Activated T-cell treated with anti-CD3 and anti-CD28 coated beads for 4 hours (primary cell): ENCODE data around the gene MAPT.
"Not testable (repeated sequence)": the region's sequence is repeated elsewhere in the genome, so short reads cannot be mapped to it uniquely, and the experiment has no call there.

Experiments
- DNase-seq: peaks from one replicate; pipeline ENCODE4 v3.0.0-alpha.2; 2020

MAPT gene

DNA sequence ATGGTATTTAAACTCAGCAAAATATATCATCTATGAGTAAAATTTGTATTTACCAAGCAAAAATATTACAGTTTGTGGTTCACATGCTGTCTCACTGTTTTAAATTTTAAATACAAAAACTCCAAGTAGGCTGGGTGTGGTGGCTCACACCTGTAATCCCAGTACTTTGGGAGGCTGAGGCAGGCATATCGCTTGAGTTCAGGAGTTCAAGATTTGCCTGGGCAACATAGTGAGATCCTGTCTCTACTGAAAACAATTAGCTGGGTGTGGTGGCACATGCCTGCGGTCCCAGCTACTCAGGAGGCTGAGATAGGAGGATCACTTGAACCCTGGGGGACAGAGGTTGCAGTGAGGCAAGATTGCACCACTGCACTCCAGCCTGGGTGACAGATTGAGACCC lies 37.3 kb downstream of the MAPT start:
- DNase-seq = no peak

DNA sequence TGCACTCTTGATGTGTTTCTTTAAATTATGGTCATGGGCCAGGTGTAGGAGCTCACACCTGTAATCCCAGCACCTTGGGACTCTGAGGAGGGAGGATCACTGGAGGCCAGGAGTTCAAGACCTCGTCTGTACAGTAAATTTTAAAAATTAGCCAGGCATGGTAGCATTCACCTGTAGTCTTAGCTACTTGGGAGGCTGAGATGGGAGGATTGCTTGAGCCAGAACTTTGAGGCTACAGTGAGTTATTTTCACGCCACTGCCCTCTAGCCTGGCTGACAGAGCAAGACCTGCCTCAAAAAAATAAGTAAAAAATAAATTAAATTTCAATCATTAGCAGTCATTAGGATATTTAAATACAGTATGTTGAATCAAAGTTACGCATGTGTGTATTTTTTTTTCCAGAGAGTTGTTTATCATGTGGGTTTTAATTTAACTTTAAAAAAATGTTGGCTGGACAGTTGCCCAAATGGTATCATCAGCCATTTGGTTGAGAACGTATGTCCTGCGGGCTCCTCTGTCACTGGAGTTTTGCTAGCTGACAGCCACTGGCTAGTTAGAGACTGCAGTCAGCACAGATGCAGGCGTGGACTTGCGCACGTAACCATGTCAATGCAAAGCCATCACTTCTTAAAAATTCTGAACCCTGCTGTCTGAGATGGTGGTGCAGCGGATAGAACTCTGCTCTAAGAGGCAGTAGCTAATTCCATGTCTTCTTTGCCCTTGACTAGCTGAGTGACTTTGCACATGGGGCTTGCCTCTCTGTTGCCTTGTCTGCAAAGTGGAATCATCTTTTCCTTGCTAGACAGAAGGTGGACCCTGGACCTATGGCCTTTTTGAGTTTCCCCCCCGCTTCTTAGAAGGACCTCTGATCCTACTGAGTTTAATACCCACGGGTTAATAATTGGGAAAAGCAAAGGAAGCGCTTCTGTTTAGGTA lies 40.0 kb downstream of the MAPT start:
- no peak for DNase-seq

DNA sequence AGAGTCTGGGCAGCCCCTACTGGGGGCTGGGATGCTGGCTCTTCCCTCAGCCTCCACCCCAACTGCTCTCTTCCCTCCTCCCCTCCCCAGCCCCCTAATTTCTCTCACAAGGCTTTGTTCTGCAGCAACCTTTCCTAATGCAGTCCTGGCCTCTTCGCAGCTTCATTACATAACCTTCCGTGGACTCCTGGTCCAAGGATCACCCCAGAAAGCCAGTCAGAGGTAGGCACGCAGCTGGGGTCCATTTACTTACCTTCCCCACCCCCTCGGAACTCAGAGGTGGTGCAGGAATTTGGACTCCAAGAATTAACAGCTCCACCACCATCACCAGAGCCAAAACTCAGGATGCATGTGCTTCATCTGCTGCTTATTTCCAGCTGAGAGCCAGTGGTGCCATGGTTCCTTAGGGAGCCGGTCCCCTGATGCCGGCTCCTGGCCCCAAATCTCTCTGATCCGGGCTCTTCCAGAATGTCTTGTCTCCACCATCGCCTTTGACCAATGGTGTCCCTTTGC lies 40.9 kb downstream of the MAPT start:
- no peak for DNase-seq

DNA sequence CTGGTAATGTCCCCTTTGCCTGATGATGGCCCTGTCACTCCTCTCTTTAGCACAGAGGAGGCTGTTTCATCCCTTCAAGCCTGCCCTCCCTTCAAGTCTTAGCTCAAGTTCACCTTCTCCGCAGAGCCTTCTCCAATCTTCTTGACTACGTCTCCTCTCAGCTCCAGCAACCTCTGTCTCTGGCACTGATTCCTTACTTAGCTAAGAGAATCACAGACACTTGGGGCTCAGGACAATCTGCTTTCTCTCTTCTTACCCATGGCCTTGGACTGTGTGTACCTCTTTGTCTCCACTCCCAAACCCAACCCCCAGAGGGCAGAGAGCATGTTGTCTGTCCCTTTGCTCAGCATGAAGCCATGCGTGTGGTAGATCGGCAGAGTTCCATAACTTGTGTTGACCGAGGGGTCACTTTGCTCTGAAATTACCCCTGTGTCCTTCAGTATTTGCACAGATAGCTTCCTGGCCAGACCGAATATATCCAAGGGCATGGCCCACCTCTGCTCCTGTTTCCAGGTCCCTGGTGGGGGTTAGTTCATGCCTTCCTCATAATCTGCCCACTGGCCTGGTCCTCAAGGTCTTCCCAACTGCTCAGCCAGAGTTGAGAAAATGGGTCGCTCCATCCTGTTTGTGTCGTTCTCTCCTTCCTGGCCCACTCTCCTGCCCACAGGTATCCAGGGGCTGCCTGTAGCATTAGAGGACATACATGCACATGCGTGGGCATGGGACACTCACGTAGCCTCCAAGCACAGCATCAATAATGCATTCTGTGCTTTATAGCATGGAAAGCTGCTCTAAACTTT lies 41.6 kb downstream of the MAPT start:
- DNase-seq = no peak

DNA sequence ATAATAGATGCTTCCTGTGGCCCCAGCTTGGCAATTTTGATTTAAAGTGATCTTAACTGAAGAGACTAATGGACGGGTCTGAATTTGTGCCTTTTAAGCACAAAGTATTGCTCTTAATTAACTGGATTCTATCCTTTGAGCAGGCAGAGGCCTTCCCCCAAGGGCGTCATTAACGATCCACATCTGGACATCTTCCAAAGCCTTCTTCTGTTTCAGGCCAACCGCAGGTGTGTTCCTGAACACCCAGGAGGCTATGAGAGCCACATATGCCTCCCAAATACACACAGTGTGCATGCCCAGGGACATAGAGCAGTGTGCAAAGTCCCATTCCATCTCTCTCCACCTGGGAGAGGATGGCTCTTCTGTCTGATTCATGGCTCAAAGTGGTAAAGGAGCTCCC lies 42.3 kb downstream of the MAPT start:
- no peak for DNase-seq

DNA sequence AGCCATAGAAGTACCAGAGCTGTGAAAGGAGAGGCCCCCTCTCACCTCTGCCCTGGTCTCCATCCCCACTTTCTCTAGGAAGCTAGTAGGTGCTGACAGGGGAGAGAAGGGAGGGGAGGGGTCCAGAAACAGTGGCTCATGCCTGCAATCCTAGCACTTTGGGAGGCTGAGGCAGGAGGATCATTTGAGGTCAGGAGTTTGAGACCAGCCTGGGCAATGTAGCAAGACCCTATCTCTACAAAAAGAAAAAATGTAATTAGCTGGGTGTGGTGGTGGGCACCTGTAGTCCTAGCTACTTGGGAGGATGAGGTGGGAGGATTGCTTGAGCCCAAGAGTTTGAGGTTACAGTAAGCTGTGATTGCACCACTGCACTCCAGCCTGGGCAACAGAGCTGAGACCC lies 42.8 kb downstream of the MAPT start:
- DNase-seq = not testable (repeated sequence)

DNA sequence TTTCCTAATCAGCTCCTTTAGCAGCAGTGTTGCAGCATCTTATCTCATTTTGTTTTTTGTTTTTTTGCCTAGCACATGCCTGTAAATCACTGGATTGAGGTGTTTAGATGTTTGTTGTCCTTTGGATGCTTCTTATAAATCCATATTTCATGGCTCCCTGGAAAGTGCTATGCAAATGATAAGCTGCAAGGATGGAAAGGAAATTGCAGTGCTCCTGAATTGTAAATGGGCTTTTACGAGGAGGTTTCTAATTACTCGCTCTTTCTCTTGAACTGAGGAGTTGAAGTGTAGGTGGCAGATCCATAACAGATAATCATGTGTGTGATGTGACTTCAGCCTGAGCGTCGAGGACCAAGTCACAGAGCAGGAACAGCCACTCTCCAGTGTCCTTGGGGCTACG lies 45.0 kb downstream of the MAPT start:
- DNase-seq = no peak

DNA sequence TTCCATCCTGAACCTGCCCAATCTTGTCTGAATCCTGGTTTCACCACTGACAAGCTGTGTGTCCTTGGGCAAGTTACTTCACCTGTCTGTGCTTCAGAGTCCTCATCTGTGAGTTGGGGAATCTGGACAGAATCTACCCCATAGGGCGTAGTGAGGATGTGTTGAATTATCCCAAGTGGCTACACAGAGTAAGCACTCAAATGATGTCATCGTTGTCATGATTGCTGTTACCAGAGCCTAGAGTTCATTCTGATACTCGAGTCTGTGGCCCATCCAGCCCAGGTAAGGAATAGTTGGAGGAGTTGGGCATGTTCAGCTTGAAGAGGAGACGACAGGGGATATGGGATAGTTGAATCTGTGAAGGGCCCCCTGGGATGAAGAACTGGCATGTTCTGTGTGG lies 45.9 kb downstream of the MAPT start:
- DNase-seq = no peak

DNA sequence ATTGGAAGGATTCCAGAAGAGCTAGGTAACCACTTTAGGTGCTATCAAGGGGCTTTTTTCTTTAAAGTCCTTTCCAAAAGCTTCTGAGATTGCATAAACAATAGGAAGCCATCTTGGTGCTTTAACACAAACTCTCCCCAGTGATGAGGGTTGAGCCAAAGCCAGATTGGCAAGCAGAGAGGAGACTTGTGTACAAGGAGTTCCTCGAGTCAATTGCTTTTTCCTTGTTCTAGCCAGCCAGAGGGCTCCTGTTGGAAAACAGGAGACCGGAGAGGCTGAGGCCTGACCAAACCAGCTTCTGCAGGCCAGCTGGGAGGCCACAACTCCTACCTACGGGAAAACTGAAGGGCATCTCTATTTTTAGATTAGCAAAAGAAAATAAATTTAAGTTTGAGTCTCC lies 46.5 kb downstream of the MAPT start:
- no peak for DNase-seq

DNA sequence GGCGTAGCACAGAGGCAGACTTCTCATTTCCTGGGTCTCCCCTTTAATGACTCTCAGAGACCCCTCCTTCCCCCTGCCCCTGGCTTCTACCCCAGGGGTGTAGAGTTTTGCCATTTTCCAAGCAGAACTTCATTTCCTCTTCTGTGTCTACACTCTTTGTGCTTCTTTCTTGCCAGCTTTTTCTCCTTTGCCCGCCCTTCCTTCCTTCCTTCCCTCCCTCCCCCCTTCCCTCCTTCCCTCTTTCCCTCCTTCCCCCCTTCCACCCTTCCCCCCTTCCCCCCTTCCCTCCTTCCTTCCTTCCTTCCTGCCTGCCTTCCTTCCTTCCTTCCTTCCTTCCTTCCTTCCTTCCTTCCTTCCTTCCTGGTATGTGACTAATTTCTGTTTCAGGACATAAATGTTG lies 47.0 kb downstream of the MAPT start:
- no peak for DNase-seq

DNA sequence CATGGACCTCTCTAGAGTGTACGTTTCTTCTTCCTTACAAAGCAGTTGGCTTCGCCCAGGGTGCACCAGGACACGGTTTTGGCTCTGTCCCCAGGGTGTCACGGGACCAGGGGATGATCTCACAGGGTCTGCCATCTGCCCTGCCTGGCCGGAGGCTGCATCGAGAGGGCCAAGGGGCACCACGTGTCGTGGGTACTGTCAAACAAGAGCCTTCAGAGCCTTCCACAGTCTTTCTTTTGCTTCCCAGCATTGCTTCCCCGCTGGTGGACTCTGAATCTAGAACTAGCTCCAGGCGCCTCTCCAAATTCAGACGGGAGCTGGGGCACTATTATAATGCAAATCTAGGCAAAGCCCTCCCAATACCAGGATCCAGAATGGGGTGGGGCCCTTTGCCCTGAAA lies 47.9 kb downstream of the MAPT start:
- no peak for DNase-seq

DNA sequence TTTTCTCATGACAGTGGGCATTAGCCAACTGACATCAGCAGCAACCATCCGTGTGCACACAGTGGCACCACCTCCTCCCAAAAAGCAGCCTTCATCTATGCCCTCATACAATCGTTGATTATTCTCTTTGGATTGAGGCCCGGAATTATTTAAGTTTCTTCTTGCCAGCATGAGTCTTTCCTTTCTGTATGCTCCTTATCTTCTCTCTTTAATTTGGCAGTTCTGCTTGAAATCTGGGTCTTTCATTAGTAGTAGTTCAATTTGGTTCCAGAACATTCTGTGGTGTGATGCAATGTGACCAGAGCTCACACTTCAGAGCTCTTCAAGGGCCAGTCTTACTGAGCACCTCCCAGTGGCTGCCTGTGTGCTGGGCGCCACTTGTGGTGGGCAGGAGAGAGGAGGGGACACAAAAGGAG lies 52.5 kb downstream of the MAPT start:
- no peak for DNase-seq

DNA sequence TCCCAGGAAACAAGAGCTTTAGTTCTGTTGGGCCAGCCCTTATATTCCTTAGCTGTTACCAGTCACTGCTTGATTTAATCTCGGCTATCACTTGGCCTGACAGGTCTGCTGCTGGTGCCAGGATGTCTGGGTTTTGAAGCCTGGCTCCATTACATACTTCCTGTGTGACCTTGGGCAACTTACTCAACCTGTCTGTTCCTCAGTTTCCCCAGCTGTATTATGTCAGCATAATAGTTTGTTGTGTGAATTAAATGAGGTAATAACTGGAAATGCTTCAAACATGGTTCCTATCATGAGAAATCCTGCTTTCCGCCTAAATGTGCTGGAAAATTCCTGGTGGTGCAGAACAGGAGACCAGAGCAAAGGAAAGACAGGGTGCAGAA lies 54.1 kb downstream of the MAPT start:
- DNase-seq = no peak

DNA sequence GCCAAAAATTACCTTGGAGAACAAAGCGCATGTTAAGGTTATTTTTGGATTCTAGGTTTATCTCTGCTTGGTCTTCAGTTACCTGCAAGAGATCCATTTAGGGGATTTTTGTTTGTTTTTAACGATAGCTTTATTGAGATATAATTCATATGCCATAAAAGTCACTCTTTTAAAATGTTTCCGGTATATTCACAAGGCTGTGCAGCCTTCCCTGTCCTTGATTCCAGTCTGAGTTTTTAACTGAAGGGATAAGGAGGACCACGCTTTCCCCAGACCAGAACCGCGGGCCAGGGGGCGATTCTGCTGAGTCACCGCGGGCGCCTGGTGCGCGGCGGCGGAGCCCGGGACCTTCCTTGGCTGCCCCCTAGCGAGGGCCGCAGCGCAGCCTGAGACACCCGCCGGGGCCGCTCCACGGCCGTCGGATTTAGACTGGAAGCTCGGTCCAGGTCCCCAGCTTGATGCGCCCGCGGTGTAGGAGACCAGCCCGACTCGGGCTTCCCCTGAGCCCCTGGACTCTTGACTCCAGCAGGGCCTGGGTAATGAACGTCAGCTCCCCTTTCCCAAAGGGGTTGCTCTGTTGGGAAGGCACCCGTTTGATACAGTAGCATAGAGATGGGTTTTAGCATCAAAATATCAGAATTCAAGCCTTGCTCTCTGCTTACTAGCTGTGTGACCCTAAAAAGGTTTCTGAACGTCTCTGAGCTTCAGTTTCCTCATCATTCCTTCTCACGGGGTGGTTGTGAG lies 54.7 kb downstream of the MAPT start:
- DNase-seq = peak; percentile 42

DNA sequence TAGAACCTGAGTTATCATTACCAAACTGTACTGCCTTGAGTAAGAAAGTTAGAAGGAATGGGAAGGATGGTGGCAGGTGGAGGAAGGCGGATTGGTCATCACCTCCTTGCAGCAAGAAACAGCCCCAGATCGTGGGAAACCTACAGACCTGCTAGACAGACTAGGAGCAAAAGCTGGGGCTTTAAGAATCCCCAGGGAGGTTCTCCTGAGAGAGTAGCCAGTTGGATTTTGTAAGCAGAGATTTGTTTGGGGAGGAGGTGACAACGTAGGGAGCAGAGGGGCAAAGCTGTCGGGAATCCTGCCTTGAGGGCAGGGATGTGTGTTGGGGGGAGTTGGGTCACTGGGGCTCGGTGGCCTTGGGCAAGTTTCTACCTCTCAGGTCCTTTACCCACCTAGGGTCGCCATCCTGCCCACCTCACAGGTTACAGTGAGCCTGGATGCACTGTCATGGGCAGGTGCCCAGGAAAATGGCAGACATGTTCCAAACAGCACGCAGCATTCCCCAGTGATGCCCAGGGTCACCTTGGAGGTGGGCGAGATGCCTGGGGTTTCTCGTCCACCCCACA lies 55.5 kb downstream of the MAPT start:
- no peak for DNase-seq

DNA sequence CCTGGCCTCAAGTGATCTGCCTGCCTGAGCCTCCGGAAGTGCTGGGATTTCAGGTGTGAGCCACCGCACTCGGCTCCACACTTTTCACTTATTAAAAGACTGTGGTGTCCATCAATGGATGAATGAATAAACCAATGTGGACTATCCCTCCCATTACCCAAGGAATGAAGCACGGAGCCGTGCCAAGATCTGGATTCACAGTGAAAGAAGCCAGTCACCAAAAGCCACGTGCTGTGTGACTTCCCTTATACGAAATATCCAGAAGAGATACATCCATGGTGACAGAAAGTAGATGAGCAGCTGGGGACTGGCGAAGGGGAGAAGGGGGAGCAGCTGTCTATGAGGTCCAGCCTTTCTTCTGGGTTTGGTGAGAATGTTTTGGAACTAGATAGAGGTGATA lies 56.5 kb downstream of the MAPT start:
- DNase-seq = no peak

DNA sequence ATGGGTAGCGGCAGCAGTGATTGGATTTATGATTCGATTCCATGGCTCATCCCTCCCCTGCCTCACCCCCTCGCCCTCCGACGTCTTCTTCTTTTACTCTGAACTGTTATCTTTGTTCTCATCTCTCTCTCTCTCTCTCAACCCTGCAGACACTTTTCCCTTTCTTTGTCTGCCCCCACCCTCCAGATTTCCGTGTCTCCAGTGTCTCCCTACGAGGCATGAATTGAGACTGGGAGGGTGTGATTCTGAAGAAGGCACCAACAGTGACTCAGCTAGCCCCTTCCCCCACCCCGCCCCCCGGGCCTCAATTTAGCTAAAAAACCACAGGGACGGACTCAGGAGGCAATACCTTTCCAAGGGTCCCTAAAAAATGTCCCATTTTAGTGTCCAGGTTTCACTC lies 57.0 kb downstream of the MAPT start:
- no peak for DNase-seq

DNA sequence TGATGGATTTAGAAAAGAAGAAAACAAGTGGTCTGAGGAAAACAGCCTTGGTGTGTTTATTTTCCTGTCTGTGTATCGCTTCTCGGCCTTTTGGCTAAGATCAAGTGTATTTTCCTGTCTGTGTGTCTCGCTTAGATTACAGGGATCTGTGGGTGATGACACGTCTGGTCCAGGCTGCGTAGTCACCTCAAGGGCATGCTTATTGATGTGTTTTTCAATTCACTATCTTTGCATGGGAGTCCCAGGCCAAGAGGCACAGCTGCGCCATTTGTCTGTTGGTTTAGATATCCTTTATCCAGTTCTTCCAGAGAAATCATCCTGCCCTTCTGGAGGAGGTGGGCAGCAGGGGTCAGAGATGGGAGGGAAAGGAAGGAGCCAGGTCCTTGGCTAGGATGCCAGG lies 57.6 kb downstream of the MAPT start:
- DNase-seq = no peak

DNA sequence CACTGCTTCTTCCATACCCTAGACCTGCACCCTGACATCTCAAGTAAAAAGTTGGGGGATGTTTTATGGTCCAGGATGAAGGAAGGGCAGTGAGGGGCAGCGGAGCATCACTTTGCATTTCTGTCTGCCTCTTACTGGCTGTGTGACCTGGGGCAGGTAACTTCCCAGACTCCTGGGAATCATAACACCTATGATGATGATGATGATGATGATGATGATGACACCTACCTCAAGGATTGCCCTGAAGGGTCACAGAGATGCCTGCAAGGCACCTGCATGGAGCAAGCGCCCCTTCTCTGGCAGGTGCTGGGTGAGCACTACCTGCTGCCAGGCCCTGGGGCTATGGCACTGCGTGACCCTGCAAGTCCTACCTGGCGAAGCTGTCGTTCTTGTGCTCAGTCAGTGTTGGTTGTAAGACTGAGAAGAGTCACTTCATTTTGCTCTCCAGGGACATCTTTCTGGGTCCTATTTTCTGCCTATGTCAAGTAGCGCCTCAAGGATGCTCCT lies 58.5 kb downstream of the MAPT start:
- no peak for DNase-seq

DNA sequence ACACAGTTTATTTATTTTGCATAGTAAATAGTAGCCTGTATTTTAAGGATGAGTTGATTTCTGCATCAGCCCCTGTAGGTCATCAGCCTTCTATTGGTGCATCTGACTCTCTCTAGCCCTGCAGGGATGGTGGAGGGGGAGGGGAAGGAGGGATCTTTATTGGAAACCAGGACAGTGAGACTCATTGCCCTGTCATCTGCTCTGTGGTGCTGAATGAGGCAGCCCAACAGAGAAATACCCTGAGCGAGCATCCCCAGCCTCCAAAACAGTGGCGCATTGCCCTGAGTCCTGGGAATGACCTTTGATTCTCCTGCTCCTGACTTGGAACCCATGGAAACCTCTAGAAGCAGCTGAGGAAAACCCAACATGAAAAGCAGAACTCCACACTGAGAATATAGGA lies 59.2 kb downstream of the MAPT start:
- DNase-seq = no peak

DNA sequence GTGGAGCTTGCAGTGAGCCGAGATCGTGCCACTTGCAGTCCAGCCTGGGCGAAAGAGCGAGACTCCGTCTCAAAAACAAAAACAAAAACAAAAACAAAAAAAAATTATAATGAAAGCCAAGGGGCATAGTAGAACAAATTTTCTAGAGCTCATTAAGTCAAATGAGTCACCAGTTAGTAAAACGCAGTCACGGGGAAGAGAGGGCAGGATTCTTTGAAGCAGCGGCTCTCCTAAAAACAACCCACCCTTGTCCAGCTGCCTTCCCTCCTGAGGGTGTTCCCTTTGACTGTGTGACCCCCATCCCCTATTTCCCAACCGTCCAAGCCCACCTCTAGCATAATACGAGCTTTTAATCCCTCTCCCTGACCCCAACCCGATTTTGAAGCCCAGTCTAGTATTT lies 60.6 kb downstream of the MAPT start:
- DNase-seq = no peak

DNA sequence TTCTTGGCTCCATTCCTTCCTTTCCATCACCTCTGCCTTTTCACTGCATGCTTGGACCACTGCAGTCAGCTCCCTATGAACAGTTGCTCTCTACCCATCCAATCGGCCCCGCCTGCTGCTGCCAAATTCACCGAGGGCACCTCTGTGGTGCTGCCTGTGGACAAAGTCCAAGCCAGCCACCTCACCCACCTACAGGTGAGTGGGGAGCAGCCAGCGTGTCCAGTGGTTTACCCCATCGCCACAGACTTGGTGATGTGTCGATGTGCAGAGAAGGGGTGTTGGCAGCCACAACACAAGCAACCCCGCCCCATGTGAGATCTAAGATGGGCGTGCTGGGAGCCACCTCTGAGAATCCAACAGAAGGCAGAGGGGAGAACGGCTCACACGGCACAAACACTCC lies 61.0 kb downstream of the MAPT start:
- no peak for DNase-seq

DNA sequence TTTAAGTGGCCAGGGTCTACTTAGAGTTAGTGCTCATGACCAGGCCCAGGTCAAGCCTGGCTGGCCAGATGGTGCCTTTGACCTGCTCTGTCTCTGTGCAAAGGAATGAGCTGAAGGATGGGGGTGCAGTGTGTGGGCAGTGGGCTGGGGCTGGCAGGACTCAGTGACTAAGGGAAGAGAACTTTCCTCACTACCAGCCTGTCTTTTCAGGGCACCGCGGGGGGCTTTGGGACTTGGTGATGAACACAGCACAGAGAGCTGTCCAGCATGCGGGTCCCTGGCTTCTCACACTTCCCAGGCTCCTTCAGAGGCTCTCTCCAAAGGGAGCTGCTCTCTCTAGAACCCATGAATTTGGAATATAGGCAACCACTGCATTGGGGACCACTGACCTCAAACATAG lies 61.7 kb downstream of the MAPT start:
- no peak for DNase-seq
